PC-9 (cell line): ENCODE data around the gene RHBDD1.

Experiments used
- CTCF ChIP-seq: fragments of 200-600 bp; sonication (generic); conservative IDR thresholded peaks from 2 replicates; pipeline ENCODE4 v1.6.1; 2017; ENCODE audit warnings: mixed run types, antibody characterized with exemption, mild to moderate bottlenecking, moderate library complexity
- EZH2 ChIP-seq: fragments of 200-600 bp; sonication (generic); IDR thresholded peaks from 2 replicates; pipeline ENCODE4 v1.8.0; 2017; ENCODE audit warnings: antibody characterized with exemption, low read depth

- TF ChIP-seq CTCF (no peak), EZH2 (no peak)
Measured at GRCh38 chr2:226855787-226856186, 19.9 kb downstream of the RHBDD1 start.
